Measurements from ENCODE around the gene GAB2. TPM values are rescaled to one million over a fixed set of nuclear protein-coding genes. Genes with fewer than 3 reads are reported as not detected.

Gene GAB2
- total RNA-seq, 1 experiment from 2014 or later, result 10.0 TPM

DNA sequence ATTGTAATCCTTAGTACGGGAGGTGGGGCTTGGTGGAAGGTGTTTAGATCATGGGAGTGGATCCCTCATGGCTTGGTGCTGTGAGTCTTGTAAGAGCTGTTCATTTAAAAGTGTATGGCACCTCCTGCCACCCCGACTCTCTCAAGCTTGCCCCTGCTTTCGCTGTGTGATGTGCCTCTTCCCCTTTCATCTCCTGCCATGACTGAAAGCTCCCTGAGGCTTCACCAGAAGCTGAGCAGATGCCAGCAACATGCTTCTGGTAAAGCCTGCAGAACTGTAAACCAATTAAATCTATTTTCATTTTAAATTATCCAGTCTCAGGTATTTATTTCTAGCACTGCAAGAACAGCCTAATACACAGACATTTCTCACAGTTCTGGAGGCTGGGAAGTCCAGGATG, 40.8 kb downstream of the GAB2 start:
- no peak for DNase-seq (ENCODE audit: low read depth, low spot score)
- H3K4me1 ChIP-seq (ENCODE audit: control insufficient read depth, insufficient read depth, low read length), result no peaks in the 10 kb centered on the region
- in situ Hi-C loops (cut with HindIII; ENCODE audit: low pct_unique_long_range_greater_than_20kb, low sequenced_read_pairs) (no loop called here), intact Hi-C loops (cut with micrococcal nuclease; ENCODE audit: unreplicated experiment) (no loop called here)
- no TSS peak for BruUV-seq (replicated peaks)
- no peaks in the 10 kb centered on the region for H3K9me3 ChIP-seq (ENCODE audit: control insufficient read depth, insufficient read depth, low read depth, low read length)
- no peak overlapping the region for H3K4me3 ChIP-seq (ENCODE audit: low read depth in 2 of 2, low read length in 2 of 2)
- H3K27ac ChIP-seq (ENCODE audit: low read length), result no peak overlapping the region
- TF ChIP-seq, protein P1, sequence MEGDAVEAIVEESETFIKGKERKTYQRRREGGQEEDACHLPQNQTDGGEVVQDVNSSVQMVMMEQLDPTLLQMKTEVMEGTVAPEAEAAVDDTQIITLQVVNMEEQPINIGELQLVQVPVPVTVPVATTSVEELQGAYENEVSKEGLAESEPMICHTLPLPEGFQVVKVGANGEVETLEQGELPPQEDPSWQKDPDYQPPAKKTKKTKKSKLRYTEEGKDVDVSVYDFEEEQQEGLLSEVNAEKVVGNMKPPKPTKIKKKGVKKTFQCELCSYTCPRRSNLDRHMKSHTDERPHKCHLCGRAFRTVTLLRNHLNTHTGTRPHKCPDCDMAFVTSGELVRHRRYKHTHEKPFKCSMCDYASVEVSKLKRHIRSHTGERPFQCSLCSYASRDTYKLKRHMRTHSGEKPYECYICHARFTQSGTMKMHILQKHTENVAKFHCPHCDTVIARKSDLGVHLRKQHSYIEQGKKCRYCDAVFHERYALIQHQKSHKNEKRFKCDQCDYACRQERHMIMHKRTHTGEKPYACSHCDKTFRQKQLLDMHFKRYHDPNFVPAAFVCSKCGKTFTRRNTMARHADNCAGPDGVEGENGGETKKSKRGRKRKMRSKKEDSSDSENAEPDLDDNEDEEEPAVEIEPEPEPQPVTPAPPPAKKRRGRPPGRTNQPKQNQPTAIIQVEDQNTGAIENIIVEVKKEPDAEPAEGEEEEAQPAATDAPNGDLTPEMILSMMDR (IDR thresholded peaks at IDR 0.05), result no peak
- TF ChIP-seq, protein P2, sequence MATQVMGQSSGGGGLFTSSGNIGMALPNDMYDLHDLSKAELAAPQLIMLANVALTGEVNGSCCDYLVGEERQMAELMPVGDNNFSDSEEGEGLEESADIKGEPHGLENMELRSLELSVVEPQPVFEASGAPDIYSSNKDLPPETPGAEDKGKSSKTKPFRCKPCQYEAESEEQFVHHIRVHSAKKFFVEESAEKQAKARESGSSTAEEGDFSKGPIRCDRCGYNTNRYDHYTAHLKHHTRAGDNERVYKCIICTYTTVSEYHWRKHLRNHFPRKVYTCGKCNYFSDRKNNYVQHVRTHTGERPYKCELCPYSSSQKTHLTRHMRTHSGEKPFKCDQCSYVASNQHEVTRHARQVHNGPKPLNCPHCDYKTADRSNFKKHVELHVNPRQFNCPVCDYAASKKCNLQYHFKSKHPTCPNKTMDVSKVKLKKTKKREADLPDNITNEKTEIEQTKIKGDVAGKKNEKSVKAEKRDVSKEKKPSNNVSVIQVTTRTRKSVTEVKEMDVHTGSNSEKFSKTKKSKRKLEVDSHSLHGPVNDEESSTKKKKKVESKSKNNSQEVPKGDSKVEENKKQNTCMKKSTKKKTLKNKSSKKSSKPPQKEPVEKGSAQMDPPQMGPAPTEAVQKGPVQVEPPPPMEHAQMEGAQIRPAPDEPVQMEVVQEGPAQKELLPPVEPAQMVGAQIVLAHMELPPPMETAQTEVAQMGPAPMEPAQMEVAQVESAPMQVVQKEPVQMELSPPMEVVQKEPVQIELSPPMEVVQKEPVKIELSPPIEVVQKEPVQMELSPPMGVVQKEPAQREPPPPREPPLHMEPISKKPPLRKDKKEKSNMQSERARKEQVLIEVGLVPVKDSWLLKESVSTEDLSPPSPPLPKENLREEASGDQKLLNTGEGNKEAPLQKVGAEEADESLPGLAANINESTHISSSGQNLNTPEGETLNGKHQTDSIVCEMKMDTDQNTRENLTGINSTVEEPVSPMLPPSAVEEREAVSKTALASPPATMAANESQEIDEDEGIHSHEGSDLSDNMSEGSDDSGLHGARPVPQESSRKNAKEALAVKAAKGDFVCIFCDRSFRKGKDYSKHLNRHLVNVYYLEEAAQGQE (IDR thresholded peaks at IDR 0.05; ENCODE audit: insufficient read depth in 1 of 2, low read depth in 2 of 2, low read length in 1 of 2), result no peak
- no peak for TF ChIP-seq POLR2AphosphoS5 (IDR thresholded peaks at IDR 0.05; ENCODE audit: low read depth, low read length)
- TF ChIP-seq SIN3A (IDR thresholded peaks at IDR 0.05; ENCODE audit: borderline replicate concordance, insufficient read depth, low read depth, low read length), result no peak
- no peak for TF ChIP-seq TCF7L2 (IDR thresholded peaks at IDR 0.05; ENCODE audit: low read depth, low read length)
- ChIA-PET CTCF (no interaction called here), POLR2A (no interaction called here)
- ATAC-seq, result no peak
- H3K36me3 ChIP-seq (ENCODE audit: control insufficient read depth, insufficient read depth, low read length), result no peaks in the 10 kb centered on the region
- H3K27me3 ChIP-seq (ENCODE audit: control insufficient read depth, insufficient read depth, low read length), result no peaks in the 10 kb centered on the region

DNA sequence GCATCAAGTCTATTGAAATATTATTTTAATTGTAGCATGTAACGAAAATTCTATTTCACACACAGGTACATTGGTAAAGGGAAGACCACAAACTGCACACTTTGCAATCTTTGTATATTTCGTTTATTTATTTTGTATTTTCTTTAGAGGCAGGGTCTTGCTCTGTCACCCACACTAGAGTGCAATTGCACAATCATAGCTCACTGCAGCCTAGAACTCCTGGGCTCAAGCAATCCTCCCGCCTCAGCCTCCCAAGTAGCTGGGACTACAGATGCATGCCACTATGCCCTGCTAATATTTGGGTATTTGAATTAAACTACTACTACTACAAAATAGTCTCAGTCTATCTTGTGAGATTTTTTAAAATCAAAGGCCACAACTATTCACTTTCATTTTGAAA, 42.7 kb downstream of the GAB2 start:
- H3K4me3 ChIP-seq (ENCODE audit: low read depth in 2 of 2, low read length in 2 of 2), result no peak overlapping the region
- ChIA-PET POLR2A (no interaction called here), CTCF (no interaction called here)
- ATAC-seq (no peak), DNase-seq (ENCODE audit: low read depth, low spot score) (no peak)
- H3K27me3 ChIP-seq (ENCODE audit: control insufficient read depth, insufficient read depth, low read length), result no peaks in the 10 kb centered on the region
- no peaks in the 10 kb centered on the region for H3K9me3 ChIP-seq (ENCODE audit: control insufficient read depth, insufficient read depth, low read depth, low read length)
- no peaks in the 10 kb centered on the region for H3K4me1 ChIP-seq (ENCODE audit: control insufficient read depth, insufficient read depth, low read length)
- no peaks in the 10 kb centered on the region for H3K36me3 ChIP-seq (ENCODE audit: control insufficient read depth, insufficient read depth, low read length)
- TF ChIP-seq, protein P1 (IDR thresholded peaks at IDR 0.05), result no peak
- no peak for TF ChIP-seq SIN3A (IDR thresholded peaks at IDR 0.05; ENCODE audit: borderline replicate concordance, insufficient read depth, low read depth, low read length)
- TF ChIP-seq, protein P2 (IDR thresholded peaks at IDR 0.05; ENCODE audit: insufficient read depth in 1 of 2, low read depth in 2 of 2, low read length in 1 of 2), result no peak
- no peak overlapping the region for H3K27ac ChIP-seq (ENCODE audit: low read length)
- in situ Hi-C loops (cut with HindIII; ENCODE audit: low pct_unique_long_range_greater_than_20kb, low sequenced_read_pairs) (no loop called here), intact Hi-C loops (cut with micrococcal nuclease; ENCODE audit: unreplicated experiment) (no loop called here)
- no TSS peak for BruUV-seq (replicated peaks)
